GM18520 (cell line): ENCODE measurements around the gene TUB.

ENCODE experiments used
- ATAC-seq: cut with Tn5 transposase; IDR thresholded peaks from one replicate; pipeline ENCODE4 v1.9.1; 2021; ENCODE audit not compliant: unreplicated experiment

The TUB gene

GRCh38 chr11:8103909-8104308 is 22.9 kb downstream of the TUB start:
- no peak for ATAC-seq

- no peak for ATAC-seq
Measured at GRCh38 chr11:8105133-8105532, 24.1 kb downstream of the TUB start.

GRCh38 chr11:8105666-8106065 is 24.7 kb downstream of the TUB start:
- ATAC-seq = no peak

GRCh38 chr11:8106679-8107078 is 25.7 kb downstream of the TUB start:
- no peak for ATAC-seq

- no peak for ATAC-seq
Measured at GRCh38 chr11:8107642-8108041, 26.6 kb downstream of the TUB start.

- ATAC-seq = no peak
Measured at GRCh38 chr11:8108421-8108820, 27.4 kb downstream of the TUB start.

- ATAC-seq = no peak
Measured at GRCh38 chr11:8109675-8110074, 28.7 kb downstream of the TUB start.

- ATAC-seq = no peak
Measured at GRCh38 chr11:8110396-8110795, 29.4 kb downstream of the TUB start.

GRCh38 chr11:8111636-8112035 is 30.6 kb downstream of the TUB start:
- no peak for ATAC-seq

- no peak for ATAC-seq
Measured at GRCh38 chr11:8122173-8122764, 41.3 kb downstream of the TUB start.

- ATAC-seq = no peak
Measured at GRCh38 chr11:8126649-8127289, 45.8 kb downstream of the TUB start.

- no peak for ATAC-seq
Measured at GRCh38 chr11:8127447-8127846, 46.4 kb downstream of the TUB start.

- no peak for ATAC-seq
Measured at GRCh38 chr11:8138526-8138925, 57.5 kb downstream of the TUB start.

- ATAC-seq = no peak
Measured at GRCh38 chr11:8149726-8150125, 68.7 kb downstream of the TUB start.
